ENCODE results near the gene YWHAG.

DNA sequence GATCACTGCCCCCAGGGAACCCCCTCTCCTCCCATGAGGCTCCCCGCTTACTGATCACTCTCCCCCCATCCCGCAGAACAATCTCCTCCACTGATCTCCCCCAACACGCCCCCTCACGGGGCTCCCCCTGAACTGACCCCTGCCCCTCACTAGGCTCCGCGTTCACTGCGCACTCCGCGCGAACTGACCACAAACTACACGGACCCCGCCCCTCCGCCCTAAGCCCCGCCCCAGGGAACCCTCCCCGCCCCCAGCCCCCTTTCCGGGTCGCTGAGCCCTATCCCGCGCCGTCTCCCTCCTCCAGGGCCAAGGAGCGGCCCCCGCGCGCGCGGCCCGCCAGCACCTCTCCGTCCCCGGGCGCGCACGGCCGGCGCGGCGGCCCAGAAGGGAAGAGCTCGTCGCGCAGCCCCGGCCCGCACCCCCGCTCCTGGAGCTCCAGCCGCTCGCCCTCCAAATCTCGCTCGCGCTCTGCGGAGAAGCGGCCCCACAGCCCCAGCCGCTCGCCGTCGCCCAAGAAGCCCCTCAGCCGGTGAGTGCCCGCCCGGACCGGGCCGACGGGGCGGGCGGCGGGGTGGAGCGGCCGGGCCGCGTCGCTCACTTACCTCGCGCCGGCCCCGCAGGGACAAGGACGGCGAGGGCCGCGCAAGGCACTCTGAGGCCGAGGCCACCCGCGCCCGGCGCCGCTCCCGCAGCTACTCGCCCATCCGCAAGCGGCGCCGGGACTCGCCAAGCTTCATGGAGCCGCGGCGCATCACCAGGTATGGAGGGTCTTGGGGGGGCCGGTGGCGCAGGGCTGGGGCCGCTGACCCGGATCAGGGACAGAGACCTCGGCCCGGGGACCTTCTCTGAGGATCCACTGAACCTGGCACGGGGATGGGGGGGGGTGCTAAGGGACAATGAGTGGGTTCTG, 76.2 kb downstream of the YWHAG start:
- TF ChIP-seq FOXA1 (IDR thresholded peaks at IDR 0.05): no peak
- TF ChIP-seq ELF4 (IDR thresholded peaks at IDR 0.05): no peak
- TF ChIP-seq SUZ12 (IDR thresholded peaks at IDR 0.05): no peak
- TF ChIP-seq, protein P1, sequence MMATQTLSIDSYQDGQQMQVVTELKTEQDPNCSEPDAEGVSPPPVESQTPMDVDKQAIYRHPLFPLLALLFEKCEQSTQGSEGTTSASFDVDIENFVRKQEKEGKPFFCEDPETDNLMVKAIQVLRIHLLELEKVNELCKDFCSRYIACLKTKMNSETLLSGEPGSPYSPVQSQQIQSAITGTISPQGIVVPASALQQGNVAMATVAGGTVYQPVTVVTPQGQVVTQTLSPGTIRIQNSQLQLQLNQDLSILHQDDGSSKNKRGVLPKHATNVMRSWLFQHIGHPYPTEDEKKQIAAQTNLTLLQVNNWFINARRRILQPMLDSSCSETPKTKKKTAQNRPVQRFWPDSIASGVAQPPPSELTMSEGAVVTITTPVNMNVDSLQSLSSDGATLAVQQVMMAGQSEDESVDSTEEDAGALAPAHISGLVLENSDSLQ (IDR thresholded peaks at IDR 0.05): no peak
- TF ChIP-seq CTBP1 (IDR thresholded peaks at IDR 0.05; ENCODE audit: borderline replicate concordance): no peak
- no peak for TF ChIP-seq BHLHE40 (IDR thresholded peaks at IDR 0.05; ENCODE audit: borderline replicate concordance)
- no peak for TF ChIP-seq SP1 (IDR thresholded peaks at IDR 0.05)
- TF ChIP-seq HDGF (IDR thresholded peaks at IDR 0.05; ENCODE audit: borderline replicate concordance): no peak
